Osteocyte (in vitro differentiated cells): ENCODE measurements around the gene PRRG4. TPM values are rescaled to one million over a fixed set of nuclear protein-coding genes. Genes with fewer than 3 reads are reported as not detected.

Experiments
- DNase-seq: peaks from one replicate; pipeline ENCODE4 v3.0.0; 2021; ENCODE audit warnings: mixed read lengths; ENCODE audit not compliant: unreplicated experiment; ENCODE audit errors: extremely low spot score
- H3K27ac Mint-ChIP-seq: one replicate; pipeline ENCODE4 v1.8.0; 2021; ENCODE audit warnings: mild to moderate bottlenecking, mixed read lengths; ENCODE audit not compliant: unreplicated experiment
- H3K27me3 Mint-ChIP-seq: one replicate; pipeline ENCODE4 v1.8.0; 2021; ENCODE audit warnings: mixed read lengths; ENCODE audit not compliant: unreplicated experiment
- H3K36me3 Mint-ChIP-seq: one replicate; pipeline ENCODE4 v1.8.0; 2021; ENCODE audit warnings: mixed read lengths; ENCODE audit not compliant: unreplicated experiment
- H3K4me1 Mint-ChIP-seq: one replicate; pipeline ENCODE4 v1.8.0; 2021; ENCODE audit warnings: mixed read lengths; ENCODE audit not compliant: unreplicated experiment
- H3K4me3 Mint-ChIP-seq: one replicate; pipeline ENCODE4 v1.8.0; 2021; ENCODE audit warnings: mild to moderate bottlenecking, moderate library complexity, mixed read lengths; ENCODE audit not compliant: unreplicated experiment
- H3K9me3 Mint-ChIP-seq: one replicate; pipeline ENCODE4 v1.8.0; 2021; ENCODE audit warnings: mixed read lengths; ENCODE audit not compliant: unreplicated experiment
- CTCF ChIP-seq: fragments of 200-600 bp; sonication (generic); IDR thresholded peaks from 2 replicates; pipeline ENCODE4 v1.5.0; 2021; ENCODE audit warnings: antibody characterized with exemption, mild to moderate bottlenecking, moderate library complexity
- total RNA-seq: library from RNA; stranded (reverse); gene quantifications from 2 replicates; pipeline ENCODE4 v1.2.1, GENCODE V29; 2021

The PRRG4 gene
- total RNA-seq, 1 donor from 2014 or later: not detected

DNA sequence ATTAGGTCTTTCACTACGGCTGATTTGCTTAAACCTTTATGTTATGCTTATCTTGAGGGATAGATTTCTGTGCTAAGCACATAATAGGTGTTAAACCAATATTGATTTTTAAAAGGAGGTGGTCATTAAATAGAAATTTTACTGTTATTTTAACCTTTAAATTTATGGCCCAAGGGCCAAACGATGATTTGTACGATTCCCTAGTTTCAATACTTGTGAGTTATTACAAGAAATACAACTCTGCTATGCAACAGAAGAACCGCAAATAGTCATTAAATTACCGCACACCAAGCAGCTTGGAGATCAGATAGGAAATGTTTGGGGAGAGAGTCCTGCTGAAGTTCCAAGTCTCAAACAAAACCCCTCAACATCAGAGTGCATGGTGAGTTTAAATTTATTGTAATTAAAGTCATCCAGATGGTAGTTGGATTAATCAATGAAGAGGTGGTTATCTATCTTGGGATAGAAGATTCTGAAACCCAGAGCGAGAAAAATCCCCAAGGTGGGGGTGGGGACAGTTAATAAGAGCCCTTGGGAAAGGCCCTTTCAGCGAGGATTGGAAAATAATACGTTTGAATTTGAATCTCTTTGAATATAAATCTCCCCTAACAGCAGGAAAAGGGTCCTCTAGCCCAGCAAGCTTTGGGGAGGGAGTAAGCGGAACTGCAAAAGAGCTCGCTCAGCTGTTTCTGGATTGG is 62.1 kb downstream of the PRRG4 start:
- no peak for TF ChIP-seq CTCF
- H3K9me3 Mint-ChIP-seq: no peaks in the 10 kb centered on the region
- H3K4me3 Mint-ChIP-seq: peak overlapping the region; percentile 87
- peak overlapping the region; percentile 89 for H3K27ac Mint-ChIP-seq
- H3K36me3 Mint-ChIP-seq: no peaks in the 10 kb centered on the region
- H3K4me1 Mint-ChIP-seq: peaks cover 36% of the 10 kb centered on the region
- no peaks in the 10 kb centered on the region for H3K27me3 Mint-ChIP-seq
- DNase-seq: no peak

DNA sequence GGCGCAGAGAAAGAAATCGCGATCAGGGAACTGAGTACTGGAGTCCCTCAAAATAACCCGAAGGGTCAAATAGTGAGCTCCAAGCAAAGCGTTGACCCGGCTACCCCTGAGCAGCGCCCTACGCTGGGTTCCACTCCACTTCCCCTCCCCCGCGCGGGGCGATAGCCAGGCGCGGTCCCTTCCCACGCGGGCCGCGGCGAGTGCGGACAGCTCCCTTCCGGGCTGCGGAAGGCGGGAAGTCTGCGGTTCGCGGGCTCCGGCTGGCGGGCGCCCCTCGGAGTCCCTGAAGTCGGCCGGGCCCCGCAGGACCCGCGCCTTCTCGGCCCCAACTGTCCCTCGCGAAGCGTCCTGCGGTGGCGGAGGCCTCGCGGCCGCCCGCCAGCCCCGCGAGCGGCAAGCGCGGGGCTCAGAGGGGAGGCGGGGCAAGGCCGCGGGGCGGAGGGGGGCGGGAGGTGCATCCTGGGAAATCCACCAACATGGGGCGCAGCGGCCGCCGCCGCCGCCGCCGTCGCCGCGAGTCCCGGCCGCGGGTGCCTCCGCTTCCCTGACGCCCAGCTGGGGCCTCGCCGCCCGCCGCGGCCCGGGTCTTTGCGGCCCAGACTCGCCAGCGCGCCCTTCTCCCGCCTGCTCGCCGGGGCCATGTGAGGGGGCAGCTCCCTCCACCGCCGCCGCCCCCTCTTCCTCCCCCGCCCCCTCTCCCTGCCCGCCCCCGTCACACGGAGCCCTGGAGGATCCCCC is 62.8 kb downstream of the PRRG4 start, which contains the start of gene QSER1:
QSER1 (plus strand) TSS at position 457 of the 738 bp plus-strand sequence. CDS start 315 bp downstream, outside the sequence.
- Mint-ChIP-seq H3K9me3 (no peaks in the 10 kb centered on the region), H3K27me3 (no peaks in the 10 kb centered on the region), H3K36me3 (no peaks in the 10 kb centered on the region), H3K4me1 (peaks cover 36% of the 10 kb centered on the region), H3K27ac (peak within 1 kb of the TSS; percentile 94), H3K4me3 (peak within 1 kb of the TSS; percentile 97)
- DNase-seq: no peak
- no peak for TF ChIP-seq CTCF

- Mint-ChIP-seq H3K4me1 (peaks cover 36% of the 10 kb centered on the region), H3K36me3 (no peaks in the 10 kb centered on the region), H3K9me3 (no peaks in the 10 kb centered on the region), H3K27ac (no peak overlapping the region), H3K27me3 (no peaks in the 10 kb centered on the region), H3K4me3 (peak overlapping the region; percentile 97)
- DNase-seq: no peak
- no peak for TF ChIP-seq CTCF
These were observed 63.3 kb downstream of the PRRG4 start for GRCh38 chr11:32893093-32893342.

DNA sequence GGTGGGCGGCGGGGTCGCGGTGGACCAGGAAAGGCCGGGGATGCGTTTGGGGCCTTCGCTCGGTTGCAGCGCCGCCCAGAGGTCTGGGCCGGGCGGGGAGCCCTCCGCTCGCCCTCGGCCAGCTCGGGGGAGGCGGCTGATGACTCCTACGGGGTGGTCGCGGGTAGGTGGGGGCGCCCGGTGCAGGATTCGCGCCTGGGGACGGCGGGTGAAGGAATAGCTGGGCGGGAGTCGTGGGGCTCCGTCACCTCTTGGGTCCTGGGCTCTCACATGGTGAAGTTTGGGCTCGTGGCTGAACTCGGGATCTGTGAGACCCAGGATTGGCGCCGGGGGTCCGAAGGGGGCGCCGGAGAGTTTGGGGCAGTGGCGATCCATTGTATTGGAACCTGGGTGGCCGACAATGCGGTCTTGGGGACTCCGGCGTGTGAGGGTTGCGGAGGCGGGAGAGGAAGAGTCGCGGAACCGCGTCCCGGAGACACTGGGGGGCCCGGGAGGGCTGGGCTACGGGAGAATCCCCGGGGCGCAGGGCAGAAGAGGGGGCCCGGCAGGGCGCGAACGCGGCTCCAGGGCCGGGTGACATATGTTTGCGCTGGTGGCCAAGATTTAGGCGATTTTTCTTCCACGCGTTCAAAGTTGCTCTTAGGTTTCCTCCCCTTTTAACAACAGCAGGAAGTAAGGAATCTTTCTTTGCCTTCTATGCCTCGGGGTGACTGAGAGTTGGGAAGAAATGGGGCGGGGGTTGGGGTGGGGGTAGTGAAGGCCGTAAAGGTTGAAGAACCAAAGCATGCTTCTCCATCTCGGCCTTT is 63.8 kb downstream of the PRRG4 start:
- Mint-ChIP-seq H3K27ac (peak overlapping the region; percentile 94), H3K4me1 (peaks cover 36% of the 10 kb centered on the region), H3K9me3 (no peaks in the 10 kb centered on the region), H3K36me3 (no peaks in the 10 kb centered on the region), H3K4me3 (peak overlapping the region; percentile 97), H3K27me3 (no peaks in the 10 kb centered on the region)
- peak; percentile 69 for TF ChIP-seq CTCF
- DNase-seq: peak; percentile 88
